Activated T-cell treated with anti-CD3 and anti-CD28 coated beads, Interleukin-2, amount 50 U/mL, for 48 hours (primary cell): ENCODE measurements around the gene TMEM59.
"Not testable (repeated sequence)": the region's sequence is repeated elsewhere in the genome, so short reads cannot be mapped to it uniquely, and the experiment has no call there.

Experiments used
- DNase-seq, 2 experiments: peaks; one replicate each; pipeline ENCODE4 v3.0.0-alpha.2; 2020

Gene TMEM59

GRCh38 chr1:54052431-54052933 lies 522 bp downstream of the TMEM59 start:
- peak in 1 of 2 experiments; percentile 58 for DNase-seq

DNA sequence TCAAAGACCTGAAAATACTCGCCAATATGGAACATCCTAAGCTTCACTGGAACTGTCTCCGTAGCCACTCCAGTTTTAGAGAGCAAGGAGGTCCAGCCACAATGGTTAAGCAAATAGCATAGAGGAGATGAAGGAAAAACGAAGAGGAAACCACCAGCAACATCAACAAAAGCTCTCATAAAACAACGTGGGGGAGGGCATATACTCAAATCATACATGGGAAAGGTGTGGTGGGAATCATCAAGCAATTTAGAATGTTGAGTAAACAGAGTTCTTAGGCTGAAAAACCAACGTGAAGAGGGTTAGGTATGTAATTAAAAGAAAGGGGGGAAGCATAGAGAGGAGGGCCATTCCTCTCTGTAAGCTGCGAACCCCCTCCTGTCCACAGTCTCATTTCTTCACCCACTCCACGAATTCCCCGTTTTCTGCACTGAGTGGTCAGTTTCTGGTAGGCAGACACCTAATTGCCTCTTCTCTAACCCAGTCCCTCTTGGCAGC lies 1.0 kb downstream of the TMEM59 start:
- DNase-seq = no peak

GRCh38 chr1:54050435-54050834 lies 2.6 kb downstream of the TMEM59 start:
- DNase-seq = not testable (repeated sequence)

- no peak for DNase-seq
Measured at GRCh38 chr1:54047384-54048305, 5.4 kb downstream of the TMEM59 start.

DNA sequence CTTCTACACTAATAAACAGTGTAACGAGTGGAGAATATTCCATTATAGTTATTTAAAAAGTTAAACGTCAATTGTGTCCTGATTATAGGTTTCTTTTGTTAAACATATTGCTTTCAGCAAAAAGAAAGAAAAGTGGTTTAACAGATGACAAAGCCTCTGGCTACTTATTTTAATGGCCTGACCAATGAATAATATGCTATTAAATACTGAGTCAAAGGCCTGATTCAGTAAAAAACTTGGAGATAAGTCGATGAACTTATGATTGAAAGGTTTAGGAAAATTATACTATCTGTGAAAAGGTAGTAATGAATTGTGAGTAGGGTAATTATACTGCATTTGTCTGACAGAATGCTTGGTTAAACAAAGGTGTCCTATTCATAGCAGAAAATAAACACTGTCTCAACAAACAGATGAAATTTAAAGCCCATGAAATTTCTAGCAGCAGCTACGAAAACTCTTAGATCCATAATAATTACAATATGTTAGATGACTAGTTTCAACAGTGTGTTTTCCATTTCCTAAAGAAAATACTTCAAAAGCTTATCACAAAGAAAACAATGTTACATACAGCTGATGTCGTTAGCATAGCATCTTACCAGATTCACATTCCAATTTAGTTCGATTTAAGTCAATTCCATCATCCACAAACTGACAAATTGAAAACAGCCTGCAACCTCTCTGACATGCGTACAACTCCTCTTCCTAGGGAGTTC lies 6.2 kb downstream of the TMEM59 start:
- no peak for DNase-seq

DNA sequence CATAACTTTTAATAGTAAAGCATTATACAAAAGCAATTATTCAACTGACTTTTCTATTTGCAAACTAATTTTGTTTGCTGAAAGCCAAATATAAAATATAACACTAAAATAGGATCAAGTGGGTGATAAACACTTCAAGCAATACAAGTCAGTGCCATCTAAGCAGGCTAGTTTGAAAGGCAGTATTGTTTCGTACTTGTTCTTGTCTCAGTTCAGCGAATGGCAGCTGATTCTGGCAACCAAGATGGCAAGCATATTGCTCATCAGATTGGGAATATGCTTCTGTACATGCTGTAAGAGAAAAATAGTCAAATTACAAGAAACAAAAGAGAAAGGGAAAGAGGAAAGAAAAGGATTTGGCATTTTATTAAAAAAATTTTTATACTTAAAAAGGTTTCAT lies 7.5 kb downstream of the TMEM59 start:
- no peak for DNase-seq

GRCh38 chr1:54041806-54042205 lies 11.2 kb downstream of the TMEM59 start:
- DNase-seq = no peak

- no peak for DNase-seq
Measured at GRCh38 chr1:54037476-54037875, 15.5 kb downstream of the TMEM59 start.

DNA sequence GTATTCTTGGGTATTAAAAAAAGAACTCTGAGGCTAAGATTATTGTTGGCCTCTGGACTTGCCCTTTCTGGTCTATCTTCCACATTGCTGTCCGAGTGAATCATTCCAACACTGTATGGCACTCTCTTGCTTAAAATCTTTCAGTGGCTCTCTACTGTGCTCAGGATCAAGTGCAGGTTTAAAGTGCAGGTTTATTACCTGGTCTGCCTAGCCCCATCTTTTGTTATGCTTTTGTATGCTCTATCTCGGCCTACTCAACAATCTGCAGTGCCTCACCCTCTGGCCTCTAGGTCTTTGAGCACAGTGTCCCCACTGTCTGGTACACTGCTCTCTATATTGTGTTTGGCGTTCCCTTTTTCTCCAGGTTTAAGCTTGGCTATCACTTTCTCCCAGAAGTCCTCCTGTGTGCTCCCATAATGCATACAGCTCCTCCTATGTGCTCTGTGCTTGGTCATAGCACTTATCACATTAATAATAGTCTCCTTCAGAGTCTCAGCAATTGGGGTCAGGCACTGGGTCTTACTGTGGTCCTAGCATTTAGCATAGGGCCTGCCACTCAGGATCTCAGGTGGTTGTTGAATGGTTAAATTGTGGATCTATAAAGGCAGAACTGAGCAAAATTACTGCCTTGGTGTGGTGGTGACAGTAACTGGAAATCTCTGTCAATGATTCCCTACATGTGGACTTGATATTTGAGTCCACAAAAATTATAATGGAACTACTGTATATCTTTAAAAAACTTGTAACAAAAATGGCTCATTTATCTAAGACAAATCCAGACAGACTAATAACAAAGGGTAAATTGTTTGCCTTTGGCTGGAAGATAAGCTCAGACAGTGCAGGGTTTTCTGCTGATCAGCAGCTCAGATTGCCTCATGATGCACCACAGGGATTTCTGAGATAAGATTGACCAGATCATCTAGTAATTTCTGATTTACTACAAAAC lies 24.4 kb downstream of the TMEM59 start:
- DNase-seq = peak in 1 of 2 experiments; percentile 3

DNA sequence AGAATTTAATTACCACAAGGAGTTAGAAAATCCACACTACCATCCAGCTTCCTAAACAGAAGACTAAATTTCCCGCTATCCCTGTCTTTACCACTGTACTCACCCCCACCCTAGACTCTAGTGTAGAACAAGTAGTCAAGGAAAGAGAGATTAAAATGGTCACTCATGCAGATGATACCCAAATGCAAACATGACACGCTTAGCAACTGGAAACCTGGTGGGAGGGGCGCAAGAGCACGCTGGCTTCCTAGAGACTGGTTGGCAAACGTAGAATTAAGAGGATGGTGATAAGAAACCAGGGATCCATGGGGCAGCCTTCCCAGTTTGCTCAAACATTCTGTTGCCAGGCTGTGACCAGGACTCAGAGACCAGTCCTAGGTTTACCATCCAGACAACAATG lies 25.2 kb downstream of the TMEM59 start:
- peak in 1 of 2 experiments; percentile 3 for DNase-seq

DNA sequence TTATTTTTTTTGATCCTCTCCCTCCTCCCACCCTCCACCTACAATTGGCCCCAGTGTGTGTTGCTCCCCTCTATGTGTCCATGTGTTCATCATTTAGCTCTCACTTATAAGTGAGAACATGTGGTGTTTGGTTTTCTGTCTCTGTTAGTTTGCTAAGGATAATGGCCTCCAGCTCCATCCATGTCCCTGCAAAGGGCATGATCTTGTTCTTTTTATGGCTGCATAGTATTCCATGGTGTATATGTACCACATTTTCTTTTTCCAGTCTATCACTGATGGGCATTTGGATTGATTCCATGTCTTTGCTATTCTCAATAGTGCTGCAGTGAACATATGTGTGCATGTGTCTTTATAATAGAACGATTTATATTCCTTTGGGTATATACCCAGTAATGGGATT lies 28.2 kb downstream of the TMEM59 start:
- not testable (repeated sequence) for DNase-seq

- DNase-seq = no peak
Measured at GRCh38 chr1:54024358-54024757, 28.6 kb downstream of the TMEM59 start.

GRCh38 chr1:54019562-54020176 lies 33.3 kb downstream of the TMEM59 start:
- peak in 1 of 2 experiments; percentile 9 for DNase-seq

DNA sequence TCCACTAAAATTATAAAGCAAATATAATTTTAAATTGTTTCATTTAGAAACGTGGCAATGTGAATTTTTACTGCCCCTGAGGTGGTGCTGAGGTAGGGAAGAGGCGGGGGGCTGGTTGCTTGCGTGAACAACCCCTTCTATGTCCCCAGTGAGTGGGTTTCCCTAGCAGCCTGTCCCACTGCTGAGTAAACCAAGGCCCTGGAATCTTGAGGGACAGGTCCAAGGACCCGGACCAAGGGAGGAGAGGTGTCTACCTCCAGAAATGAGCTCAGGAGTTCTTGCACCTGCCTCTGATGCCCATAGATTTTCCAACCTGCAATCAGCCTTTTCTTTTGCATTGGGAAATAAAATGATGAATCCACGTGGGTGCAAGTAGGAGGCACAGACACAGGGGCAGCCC lies 34.4 kb downstream of the TMEM59 start:
- DNase-seq = no peak

GRCh38 chr1:54017979-54018378 lies 35.0 kb downstream of the TMEM59 start, which contains the start of gene LDLRAD1:
LDLRAD1 (minus strand) TSS chr1:54018186; CDS start chr1:54018112, 74 bp downstream.
- peak in 1 of 2 experiments; percentile 9 for DNase-seq

- DNase-seq = peak in 1 of 2 experiments; percentile 13
Measured at GRCh38 chr1:54016343-54017282, 36.4 kb downstream of the TMEM59 start.

DNA sequence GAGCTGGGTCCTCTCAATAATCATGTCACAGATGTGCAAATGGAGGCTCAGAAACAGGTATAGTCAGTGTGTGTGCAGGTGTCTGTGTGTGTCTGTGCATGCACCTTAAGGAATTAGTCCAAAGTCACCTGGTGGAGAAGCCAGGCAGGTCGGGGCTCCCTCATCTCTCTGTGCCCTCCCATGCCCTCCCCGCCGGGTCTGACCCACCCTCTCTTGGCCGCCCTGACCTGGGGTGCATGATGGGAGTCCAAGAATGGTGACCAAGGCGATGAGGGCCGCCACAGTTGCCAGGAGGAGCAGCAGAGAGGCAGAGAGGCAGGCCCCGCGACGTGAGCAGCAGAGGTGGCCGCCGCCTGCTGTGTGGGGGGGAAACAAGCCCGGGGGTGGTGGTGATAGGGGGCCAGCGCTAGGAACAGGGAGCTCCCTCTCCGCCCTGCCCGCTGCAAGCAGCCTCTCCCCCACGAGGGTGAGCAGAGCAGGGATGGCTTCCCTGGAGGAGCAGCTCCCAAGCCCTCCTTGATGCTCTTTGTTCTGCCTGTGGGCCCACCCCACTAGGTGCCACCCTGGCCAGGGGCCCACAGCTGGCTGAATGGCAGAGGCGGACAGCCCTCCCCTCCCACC lies 38.9 kb downstream of the TMEM59 start:
- peak in 1 of 2 experiments; percentile 1 for DNase-seq

GRCh38 chr1:54013393-54014008 lies 39.5 kb downstream of the TMEM59 start:
- no peak for DNase-seq

DNA sequence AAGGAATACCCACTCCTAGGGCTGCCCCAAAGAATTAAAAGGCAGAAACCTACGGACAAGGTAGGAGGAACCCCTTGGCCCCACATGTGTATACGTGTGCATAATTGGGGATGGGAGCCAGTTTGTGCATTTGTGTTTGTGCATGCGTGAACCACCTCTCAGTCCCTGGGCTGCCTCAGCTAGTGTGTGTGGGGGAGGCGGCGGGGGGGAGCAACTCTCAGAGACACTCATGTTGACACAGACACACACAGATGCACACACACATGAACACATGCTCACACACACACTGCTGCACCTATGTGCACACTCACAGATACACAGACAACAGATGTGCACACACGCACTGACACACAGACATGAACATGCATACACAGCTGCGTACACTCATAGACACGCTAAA lies 40.1 kb downstream of the TMEM59 start:
- DNase-seq = no peak

DNA sequence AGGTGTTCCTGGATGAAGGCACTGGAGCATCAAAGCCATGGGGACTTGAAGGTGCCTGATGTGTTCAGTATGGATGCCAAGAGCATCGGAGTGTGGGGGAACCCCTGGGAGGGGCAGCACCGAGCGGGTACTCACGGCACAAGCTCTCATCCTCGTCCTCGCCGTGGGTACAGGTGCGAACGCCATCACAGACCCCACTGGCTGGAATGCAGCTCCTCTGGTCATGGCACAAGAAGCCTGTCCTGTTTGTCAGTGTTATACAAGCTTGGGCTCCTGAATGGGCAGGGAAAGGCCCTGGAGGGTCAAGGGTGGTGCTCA lies 41.0 kb downstream of the TMEM59 start:
- DNase-seq = no peak
